Activated CD8-positive, alpha-beta memory T cell treated with anti-CD3 and anti-CD28 coated beads, Interleukin-2, amount 50 U/mL, for 48 hours (primary cell): ENCODE results near the gene MUC13.
A peak's percentile ranks its signal among the peaks of the same experiment; 100 is the strongest.

Experiments used
- DNase-seq: peaks from one replicate; pipeline ENCODE4 v3.0.0-alpha.2; 2020

Gene MUC13

DNA sequence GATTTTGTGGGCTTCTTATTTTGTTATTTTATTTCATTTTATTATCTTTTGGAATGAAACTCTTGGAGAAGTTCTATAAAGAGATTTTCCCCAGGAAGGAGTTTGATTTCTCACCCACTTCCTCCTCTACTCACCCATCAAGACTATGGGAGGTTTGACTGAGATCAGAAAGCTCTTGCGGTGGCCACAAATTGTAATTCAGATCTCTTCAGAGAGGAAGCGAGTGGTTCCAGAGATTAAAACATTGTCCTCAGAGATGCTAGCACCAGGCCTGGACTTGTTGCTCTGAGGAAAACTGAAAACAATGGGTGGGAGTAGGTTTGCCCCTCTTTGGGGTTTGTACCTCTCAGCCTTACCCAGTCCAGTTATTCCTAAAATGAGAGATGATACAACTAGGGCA, 8.1 kb upstream of the MUC13 start:
- no peak for DNase-seq

GRCh38 chr3:124941771-124942170, 7.2 kb upstream of the MUC13 start:
- DNase-seq = no peak

GRCh38 chr3:124939661-124940060, 5.1 kb upstream of the MUC13 start:
- no peak for DNase-seq

DNA sequence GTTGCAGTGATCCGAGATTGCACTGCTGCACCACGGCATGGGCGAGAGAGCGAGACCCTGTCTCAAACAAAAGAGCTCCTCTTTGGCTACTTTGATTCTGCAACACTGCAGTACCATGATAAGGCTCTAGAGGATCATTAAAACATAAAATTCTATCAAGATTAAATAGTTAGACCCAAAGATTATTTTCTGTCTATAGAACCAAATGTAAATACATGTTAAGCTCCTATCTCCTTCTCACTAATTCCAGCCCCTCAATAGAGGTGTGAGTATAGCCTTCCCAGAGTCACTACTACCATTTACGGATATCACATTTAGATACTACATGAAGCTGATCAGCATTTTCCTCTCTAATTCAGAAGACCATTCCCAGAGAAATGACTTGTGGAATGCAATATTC, 4.3 kb upstream of the MUC13 start:
- no peak for DNase-seq

GRCh38 chr3:124937049-124937448, 2.5 kb upstream of the MUC13 start:
- no peak for DNase-seq

DNA sequence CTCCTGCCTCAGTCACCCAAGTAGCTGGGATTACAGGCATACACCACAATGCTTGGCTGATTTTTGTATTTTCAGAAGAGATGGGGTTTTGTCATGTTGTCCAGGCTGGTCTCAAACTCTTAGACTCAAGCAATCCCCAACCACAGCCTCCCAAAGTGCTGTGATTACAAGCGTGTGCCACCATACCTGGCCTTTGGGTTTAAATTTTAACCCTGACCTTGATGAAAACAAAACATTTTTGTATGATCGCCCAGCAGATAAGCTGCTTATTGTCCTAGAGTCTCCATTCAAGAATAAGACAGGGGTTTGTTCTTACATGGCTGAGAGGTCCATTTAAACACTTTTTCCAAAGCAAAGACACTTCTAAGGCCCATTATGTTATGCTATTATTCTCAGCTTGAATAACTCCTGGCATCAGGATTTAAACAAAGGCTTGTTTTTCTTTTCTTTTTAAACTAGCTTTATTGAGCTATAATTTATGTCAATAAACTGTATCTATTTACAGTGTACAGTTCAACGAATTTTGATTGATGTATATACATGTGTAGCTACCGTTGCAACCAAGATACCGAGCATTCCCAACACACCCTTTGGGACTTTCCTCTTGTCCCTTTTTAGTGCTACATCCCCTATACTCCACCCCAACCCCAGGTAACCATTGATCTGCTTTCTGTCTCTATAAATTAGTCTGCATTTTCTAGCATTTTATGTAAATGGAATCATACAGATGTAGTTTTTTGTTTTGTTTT, 1.4 kb upstream of the MUC13 start:
- no peak for DNase-seq

DNA sequence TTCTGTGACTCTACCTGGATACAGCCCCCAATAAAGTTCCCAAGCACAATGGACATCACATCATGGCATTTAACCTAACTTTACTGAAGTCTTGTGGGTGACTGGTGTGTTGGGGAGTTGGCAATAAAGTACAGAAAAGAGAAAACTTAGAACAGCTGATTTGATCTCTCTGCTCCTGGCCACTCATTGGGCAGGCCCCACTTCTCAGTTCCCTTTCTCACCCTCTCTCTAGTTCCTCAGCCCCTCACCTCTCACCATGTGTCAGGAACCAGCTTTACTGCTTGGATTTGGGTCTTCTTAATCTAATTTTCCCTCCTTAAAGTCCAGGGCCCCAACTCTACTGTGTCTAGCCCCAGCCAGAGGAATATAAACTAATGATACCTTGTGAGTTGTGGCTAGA, 713 bp upstream of the MUC13 start:
- no peak for DNase-seq

- DNase-seq = peak; percentile 66
Observed at GRCh38 chr3:124928333-124929202, 6.0 kb downstream of the MUC13 start.

- DNase-seq = no peak
Observed at GRCh38 chr3:124927574-124928045, 6.9 kb downstream of the MUC13 start.

DNA sequence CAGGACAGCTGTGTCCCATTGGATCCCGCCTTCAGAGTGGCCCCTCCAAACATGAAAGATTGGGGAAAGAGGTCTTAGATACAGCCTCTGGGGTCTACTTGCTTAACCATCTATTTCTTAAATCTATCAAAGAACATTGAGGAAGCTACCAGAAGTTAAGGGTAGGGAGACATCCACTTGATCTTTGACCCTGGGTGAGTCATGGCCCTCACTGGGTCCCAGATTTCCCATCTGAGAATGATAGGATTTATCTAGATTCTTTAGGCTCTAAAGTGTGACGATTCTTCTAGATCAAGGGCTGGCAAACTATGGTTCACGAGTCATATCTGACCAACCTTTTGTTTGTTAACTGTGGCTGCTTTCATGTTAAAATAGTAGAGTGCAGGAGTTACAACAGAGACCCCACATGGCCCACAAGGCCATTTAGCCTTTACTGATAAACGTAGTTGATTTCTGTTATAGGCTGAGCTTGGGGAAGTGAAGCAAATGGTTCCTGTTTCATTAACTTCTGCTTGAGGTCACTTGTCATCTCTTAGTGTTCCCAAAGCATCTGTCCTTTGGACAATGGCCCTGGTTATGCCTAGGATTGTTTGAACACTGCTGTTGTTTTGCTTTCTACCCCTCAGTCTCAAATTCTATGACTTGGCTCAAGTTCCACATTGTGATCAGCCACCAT, 8.0 kb downstream of the MUC13 start:
- DNase-seq = no peak

DNA sequence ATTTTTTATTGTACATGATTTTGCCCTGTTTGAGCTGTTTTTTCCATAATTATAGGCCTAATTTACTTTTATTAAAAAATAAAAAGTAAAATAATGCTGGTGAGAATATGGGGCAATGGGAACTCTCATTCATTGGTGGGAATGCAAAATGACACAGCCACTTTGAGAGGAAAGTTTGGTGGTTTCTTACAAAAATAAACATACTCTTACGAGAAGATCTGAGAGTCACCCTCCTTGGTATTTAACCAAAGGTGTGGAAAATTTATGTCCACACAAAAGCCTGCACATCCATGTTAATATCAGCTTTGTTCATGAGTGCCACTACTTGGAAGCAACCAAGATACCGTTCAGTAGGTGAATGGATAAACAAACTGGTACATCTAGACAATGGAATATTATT, 9.8 kb downstream of the MUC13 start:
- DNase-seq = no peak

DNA sequence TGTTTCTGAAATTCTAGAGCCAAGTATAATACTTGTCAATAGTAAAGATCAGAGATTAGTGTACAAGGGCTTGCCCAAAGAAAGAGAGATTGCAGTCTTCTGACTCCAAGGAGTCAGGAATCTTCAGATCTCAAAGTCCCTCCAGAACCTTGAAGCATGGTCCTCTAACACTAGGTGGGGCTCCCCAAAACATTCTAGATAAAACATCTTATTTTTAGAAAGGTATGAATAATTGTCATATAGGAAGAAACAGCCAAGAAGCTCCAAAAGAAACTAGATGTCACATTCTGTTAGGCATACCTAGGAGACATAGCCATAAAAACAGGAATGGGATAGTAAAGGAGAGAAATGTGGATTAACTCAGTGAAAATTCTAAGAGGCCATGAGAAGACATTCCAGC, 10.7 kb downstream of the MUC13 start:
- no peak for DNase-seq

DNA sequence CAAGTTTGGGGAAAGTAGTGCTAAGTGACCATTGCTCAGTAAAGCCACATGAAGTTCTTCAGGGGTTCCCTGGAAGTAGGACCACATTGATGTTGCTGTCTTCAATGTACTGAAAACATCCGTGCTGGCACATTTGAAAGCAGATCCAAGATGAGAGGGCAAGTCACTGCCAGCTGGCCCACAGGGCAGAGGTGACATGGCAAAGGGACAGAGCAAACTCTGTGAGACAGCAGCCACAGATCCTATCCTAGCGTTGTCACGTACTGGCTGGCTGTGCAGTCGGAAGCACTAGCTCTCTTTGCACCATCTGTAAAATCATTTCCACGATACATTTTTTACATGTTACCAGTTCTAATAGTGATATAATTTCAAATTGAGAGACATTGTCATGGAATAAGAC, 13.8 kb downstream of the MUC13 start:
- DNase-seq = no peak

DNA sequence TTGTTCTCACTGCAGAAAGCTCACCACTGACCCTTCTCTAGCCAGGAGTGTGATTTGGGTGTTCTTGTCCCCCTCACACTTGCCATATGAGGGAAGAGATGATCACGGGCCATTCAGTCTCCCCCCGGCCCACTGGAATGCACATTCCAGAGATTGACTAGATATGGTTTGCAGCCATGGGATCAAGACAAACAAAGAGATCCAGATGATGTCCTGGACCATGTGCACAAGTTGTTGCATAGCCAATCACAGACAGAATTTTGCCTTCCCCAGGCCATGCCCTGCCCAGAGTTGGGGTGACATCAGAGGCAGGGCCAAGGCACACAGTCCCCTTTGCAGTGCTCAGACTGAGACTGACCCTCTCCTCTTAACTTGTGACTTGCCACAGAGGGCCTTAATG, 14.8 kb downstream of the MUC13 start:
- DNase-seq = no peak

- DNase-seq = no peak
Observed at GRCh38 chr3:124918524-124918923, 16.0 kb downstream of the MUC13 start.

DNA sequence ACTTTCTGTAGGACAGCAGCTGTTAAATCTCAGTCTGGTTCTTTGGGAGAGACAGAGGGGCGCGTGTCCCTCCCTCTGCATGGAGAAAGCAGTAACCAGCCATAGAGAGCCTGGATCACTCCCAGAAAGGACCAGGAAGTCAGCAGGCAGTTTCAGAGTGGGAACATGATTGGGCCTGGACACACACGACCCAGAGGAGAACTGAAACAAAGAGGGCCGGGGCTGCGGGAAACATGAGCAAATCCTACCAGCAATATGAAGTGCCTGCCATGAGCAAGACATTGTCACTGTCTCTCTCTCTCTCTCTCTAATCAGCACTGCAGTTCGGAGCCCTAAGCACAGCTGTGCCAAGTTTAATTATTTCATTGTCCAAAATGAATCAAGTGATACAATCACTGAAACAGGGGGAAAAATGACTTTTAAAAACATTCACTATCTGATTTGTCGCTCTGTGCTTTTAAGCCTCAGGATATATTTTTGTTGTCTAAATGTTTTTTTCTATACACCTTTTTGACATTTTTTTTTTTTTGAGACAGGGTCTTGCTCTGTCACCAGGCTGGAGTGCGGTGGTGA, 17.6 kb downstream of the MUC13 start:
- no peak for DNase-seq

DNA sequence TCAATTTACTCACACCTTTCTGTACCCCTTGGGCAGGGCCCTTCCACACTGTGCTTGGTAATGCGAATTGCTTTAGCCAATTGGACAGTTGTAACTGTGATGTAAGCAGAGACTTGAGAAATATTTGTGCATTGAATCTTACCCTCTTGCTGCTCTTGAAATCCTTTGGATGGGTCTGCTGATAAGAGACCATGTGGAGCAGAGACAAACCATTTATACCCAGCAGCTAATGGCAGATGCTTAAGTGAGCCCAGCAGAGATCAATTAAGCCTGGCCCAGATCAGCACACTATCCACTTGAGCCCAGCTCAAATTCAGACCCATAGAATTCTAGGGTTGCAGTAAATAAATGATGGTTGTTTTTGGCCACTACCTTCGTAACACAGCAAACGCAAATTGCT, 19.3 kb downstream of the MUC13 start:
- DNase-seq = no peak

- DNase-seq = no peak
Observed at GRCh38 chr3:124907957-124908356, 26.6 kb downstream of the MUC13 start.

DNA sequence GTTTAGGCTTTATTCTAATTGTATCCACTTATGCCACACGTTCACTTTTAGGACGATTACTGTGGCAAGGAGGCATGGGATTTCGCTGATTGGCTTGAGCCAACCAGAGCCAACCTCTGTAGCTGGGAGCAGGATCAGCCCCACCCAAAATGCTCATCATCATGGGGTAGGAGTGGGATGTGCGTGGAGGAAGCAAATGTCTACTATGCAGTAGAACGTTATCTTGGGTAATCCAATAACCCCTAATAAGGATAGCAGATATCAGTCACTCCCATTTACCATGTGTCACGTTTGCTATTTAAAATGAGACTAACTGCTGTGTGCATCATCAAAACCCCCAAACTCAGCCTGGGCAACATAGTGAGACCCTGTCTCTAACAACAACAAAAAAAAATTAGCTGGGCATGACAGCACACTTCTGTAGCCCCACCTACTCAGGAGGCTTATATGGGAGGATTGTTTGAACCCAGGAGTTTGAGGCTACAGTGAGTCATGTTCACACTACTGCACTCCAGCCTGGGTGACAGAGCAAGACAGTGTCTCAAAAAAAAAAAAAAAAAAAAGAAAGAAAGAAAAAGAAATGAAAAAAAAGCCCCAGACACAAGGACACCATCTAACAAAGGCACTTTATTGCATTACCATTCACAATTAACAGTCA, 29.6 kb downstream of the MUC13 start:
- DNase-seq = no peak

- no peak for DNase-seq
Observed at GRCh38 chr3:124903896-124904834, 30.4 kb downstream of the MUC13 start.

DNA sequence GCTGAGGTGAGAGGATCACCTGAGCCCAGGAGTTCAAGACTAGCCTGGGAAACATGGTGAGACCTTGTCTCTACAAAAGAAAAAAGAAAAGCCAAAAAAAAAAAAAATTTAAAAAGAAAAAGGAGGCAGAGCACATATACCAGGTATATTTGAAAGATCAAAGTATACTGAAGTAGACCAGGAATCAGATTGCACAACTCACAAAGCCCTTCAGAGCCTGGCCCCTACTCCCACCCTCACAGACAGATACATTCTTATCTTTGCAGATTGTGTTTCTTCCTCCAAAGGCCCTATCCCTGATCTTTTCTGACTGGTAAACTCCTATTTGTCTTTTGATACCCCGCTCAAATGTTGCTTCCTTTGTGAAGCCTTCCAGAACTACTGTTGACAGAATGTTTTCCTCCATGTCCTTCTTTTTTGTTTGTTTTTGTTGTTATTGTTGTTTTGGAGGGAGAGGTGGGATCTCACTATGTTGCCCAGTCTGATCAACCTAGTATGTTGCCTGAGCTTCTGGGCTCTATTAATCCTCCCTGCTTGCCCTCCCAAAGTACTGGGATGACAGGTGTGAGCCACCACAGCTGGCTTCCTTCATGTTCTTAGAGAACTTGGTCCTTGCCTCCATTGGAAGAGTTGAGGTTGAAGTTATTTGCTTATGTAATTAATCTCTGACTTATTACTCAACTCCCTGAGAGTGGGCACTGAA, 37.6 kb downstream of the MUC13 start:
- no peak for DNase-seq
